GM19467 (cell line): ENCODE data around the gene CCDC117.
A peak's percentile ranks its signal among the peaks of the same experiment; 100 is the strongest.

Experiments used
- ATAC-seq: cut with Tn5 transposase; IDR thresholded peaks from one replicate; pipeline ENCODE4 v1.9.1; 2021; ENCODE audit warnings: mild to moderate bottlenecking, moderate library complexity; ENCODE audit not compliant: unreplicated experiment

CCDC117 gene

DNA sequence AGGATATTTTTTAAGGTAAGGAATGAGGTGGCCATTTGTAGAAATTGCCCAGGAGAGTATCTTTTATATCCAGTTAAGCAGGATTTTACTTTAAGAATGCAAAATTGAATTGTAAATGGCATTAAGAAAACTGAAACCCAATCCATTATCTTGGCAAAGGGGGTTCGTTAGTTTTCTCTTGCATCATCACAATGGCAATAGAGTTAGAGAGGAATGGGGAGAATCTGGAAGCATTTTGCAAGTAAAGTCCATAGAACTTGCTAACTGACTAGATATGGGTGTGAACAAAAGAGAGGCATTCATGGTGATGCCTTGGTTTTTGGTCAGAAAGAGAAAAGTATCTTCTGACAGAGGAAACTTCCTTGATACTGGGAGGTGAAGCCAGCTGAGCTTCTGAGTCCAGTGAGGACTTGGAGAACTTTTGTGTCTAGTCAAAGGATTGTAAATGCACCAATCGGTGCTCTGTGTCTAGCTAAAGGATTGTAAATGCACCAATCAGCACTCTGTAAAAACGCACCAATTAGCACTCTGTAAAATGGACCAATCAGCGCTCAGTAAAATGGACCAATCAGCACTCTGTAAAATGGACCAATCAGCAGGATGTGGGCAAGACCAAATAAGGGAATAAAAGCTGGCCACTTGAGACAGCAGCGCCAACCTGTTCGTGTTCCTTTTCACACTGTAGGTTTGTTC is 3.6 kb upstream of the CCDC117 start:
- no peak for ATAC-seq

- no peak for ATAC-seq
Observed at GRCh38 chr22:28769394-28770085, 3.0 kb upstream of the CCDC117 start.

DNA sequence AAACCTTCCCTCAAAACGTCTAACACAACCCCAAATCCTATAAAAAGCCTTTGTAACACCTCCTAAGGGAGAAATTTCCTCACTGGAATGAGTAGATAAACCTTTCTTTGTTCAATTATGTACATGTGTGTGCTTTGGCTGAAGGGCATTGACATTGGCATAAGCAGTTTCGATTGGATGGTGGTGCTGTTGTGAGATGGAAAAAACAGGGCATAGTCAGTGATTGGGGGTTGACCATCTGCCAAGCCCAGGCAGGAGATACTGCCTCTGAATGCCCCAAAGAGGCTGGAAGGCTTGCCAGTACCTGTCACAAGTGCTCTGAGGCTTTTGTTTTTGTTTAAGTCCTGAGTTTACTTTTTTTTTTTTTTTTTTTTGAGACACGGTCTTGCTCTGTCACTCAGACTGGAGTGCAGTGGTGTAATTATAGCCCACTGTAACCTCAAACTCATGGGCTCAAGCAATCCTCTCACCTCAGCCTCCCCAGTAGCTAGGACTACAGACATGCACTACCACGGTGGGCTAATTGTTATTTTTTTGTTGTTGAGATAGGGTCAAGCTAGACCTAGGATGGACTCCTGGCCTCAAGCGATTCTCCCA is 1.2 kb upstream of the CCDC117 start:
- no peak for ATAC-seq

DNA sequence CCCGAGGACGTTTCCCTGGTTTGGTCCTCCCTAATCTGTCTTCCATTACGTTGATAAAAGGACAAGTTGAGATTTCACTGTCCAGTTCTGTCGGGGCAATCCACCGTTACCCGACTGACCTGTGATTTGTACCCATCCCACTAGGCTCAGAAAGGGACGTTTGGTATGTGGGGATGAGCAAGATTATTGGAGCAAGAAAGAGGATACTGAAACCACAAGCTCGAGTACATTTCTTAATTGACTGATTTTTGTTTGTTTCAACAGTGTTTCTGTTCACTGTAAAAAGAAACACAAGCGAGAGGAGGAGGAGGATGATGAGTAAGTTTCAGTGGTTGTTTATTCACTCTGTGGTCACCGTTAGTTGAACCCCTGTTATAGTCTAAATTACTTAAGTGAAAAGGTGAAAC is 969 bp downstream of the CCDC117 start:
- peak; percentile 35 for ATAC-seq

DNA sequence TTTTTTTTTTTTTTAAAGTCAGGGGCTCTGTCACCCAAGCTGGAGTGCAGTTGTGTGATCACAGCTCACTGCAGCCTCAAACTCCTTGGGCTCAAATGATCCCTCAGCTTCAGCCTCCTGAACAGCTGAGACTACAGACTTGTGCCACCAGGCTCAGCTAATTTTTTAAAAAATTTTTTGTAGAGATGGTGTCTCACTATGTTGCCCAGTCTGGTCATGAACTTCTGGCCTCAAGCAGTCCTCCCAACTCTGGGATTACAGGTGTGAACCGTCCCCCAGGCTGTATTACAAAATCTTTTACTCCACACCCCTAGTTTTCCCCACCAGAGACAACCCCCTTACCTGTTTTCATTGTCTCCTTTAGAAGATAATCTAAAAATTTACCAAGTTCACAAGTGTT is 1.9 kb downstream of the CCDC117 start:
- ATAC-seq, result no peak

DNA sequence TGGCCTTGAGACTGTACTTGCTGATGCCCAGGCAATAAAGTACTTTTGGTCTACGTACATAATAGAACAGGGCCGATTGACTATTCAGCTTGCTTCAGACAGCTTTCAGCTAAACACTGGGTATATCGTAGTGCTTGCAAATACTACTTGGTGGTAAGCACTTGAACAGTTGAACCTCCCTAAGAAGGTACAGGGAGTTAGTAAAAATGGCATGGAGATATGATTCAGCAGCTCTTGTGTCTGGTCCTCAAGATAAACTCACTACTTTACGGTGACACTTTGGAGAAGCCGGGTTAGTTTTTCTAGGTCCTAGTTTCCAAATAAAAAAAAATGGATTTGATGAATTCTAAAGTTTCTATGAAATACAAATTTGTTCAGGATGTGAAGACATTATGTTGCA is 7.3 kb downstream of the CCDC117 start:
- ATAC-seq, result no peak

- no peak for ATAC-seq
Observed at GRCh38 chr22:28780296-28780695, 7.8 kb downstream of the CCDC117 start.

DNA sequence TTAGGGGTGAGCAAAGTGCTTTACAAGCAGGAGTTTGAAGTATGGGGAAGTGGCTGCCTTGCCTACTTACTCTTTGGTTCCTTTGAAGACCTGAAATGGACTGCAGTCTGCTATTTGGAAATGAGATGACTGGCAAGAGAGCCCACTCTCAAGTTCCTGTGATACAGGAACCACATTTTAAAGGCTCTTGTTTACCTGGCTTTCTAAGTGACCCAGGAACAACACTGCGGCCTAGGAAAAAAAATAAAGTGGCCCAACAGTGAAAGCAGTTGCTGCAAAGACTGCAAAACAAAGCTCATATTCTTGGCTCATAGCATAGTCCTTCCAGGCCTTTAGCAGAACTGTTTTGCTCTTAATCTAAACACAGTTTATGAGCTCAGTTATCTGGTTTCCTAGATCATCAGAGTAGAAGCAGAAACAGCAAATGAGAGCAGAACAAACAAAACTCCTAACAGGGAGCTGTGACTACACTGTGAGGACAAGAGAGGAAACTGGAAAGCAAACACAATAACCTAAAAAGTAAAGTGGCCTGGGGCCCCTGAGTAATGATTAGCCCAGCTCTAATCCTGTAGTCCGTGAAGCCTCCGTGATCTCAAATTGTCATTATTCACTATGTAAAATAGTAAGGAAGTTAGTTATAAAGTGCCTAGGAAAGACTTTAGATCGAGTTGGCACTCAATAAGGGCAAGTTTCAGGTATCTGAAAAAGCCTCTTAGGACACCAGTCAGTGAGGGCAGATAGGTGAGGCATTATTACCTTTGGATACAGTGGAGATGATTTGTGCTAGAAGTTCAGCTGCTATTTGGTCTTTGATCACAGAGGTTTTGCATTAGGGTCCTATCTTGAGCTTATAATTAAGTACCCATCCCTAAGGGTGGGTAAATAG is 11.5 kb downstream of the CCDC117 start:
- no peak for ATAC-seq

GRCh38 chr22:28788601-28789000 is 16.1 kb downstream of the CCDC117 start:
- no peak for ATAC-seq

DNA sequence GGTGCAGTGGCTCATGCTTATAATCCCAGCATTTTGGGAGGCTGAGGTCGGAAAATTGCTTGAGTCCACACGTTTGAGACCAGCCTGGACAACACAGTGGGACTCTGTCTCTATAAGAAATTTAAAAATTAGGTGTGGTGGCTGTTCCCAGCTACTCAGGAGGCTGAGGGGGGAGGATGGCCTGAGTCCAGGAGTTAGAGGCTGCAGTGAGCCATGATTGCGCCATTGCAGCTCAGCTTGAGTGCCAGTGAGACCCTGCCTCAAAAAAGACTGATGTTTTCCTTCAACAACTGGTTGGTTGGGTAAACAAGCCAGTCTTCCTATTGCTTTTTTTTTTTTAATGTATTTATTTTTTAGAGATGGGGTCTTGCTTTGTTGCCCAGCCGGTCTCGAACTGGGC is 18.6 kb downstream of the CCDC117 start:
- no peak for ATAC-seq

DNA sequence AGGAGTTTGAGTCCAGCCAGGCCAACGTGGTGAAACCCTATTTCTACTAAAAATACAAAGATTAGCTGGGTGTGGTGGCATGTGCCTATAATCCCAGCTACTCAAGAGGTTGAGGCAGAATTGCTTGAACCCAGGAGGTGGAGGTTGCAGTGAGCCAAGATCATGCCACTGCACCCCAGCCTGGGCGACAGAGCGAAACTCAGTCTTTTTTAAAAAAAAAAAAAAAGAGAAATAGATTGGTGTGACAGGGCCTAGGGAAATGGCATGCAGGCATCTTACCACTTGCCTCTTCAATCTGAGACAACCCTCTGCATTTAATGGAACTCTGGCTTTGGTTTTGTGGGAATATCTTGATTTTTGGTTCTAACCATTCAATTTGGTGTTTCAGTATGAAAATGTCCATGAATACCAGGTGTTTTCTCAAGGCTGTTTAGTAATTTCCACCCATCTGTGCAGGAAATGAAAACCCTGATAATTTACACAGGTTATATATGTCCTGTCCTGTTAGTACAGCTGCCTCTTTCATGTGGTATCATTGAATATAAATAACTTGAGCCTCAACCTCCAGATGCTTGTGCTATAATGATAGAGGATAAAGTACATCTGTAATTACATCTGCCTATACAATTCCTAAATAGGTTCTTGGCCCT is 19.5 kb downstream of the CCDC117 start:
- ATAC-seq, result peak; percentile 54

DNA sequence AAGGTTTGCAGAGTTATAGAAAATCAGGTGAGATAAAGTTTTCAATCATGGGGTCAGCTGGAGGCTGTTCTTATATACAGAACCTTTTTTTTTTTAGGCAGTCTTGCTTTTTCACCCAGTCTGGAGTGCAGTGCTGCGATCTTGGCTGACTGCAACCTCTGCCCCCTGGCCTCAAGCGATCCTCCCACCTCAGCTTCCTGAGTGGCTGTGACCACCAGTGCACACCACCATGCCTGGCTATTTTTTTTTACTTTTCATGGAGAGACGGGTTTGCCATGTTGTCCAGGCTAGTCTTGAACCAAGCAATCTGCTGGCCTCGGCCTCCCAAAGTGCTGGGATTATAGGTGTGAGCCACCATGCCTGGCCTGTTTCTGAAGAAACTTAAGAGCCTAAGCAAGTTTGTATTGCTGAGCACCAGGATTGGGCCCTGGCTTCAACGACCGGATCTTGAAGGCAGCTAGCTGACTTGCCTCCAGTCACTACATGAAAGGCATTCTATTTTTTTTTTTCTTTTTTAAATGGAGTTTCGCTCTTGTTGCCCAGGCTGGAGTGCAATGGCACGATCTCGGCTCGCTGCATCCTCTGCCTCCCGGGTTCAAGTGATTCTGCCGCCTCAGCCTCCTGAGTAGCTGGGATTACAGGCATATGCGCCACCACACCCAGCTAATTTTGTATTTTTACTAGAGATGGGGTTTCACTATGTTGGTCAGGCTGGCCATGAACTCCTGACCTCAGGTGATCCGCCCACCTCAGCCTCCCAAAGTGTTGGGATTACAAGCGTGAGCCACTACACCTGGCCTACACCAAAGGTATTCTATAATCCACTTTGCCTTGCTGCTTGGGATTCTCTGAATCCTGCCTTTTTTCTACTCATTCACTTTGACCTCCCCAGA is 20.2 kb downstream of the CCDC117 start:
- ATAC-seq, result peak; percentile 38

DNA sequence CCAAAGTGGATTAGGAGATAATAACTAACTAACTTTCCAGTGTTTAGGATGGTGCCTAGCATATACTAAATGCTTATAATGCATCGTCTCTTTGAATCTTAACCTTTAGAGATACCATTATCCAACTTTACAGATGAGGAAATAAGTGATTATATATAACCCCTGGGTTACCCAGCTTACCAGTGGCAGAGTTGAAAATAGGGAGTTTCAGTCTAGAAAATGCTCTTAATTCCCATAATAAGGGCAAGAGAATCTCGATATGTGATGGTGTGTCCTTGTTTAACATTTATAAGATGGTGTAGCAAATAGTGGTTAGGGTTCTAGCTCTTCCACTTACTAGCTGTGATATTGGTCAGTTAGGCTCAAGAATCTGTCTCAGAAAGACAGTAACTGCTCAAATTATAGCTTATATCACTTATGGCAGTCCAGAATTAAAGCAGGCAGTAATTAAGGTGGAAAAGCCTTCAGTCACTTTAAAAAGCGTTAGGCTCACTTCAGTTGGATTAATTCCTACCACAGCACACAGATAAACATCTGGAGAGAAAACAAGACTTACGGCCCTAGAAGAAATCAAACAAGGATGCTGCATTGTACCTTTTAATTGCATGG is 21.6 kb downstream of the CCDC117 start:
- ATAC-seq, result no peak

DNA sequence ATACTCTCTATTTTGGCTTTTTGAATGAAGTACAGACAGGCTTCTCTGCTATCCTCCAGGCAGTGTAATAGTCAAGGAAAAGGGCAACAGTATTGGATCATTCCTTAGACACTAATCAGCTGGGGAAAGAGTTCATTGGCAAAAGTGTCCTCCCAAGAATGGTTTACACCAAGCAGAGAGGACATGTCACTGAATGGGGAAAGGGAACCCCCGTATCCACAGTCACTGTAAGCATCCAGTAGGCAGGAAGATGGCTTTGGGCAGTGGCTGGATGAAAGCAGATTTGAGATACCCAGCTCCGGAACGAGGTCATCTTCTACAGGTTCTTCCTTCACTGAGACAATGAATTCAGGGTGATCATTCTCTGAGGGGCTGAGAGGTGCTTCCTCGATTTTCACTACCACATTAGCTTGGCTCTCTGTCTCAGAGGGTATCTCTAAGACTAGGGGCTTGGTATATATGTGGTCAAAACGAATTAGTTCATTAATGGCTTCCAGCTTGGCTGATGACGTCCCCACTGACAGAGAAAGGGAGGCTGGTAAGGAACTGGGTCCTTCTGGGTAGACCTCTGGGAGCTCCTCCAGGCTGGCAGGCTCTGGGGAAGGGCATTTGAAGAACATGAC is 22.7 kb downstream of the CCDC117 start:
- ATAC-seq, result no peak

- ATAC-seq, result no peak
Observed at GRCh38 chr22:28795932-28796856, 23.7 kb downstream of the CCDC117 start.

GRCh38 chr22:28798810-28799605 is 26.5 kb downstream of the CCDC117 start:
- ATAC-seq, result no peak
